Activated CD8-positive, alpha-beta T cell treated with anti-CD3 and anti-CD28 coated beads for 36 hours (primary cell): ENCODE data around the gene PMEPA1. TPM values are rescaled to one million over a fixed set of nuclear protein-coding genes. Genes with fewer than 3 reads are reported as not detected.

ENCODE experiments used
- ATAC-seq: fragments of 200-7000 bp; cut with Tn5 transposase; one replicate; pipeline ENCODE4 v1.10.0; 2021; ENCODE audit warnings: mild to moderate bottlenecking, moderate library complexity
- CTCF ChIA-PET: fragments of 350-600 bp; sonication (Branson Sonifier 250); formaldehyde crosslinking; loops from one replicate; lab custom pipeline; 2021; ENCODE audit warnings: antibody characterized with exemption; lab: Charles Lee
- POLR2A ChIA-PET: fragments of 350-600 bp; sonication (Branson Sonifier 250); formaldehyde crosslinking; loops from one replicate; lab custom pipeline; 2021; ENCODE audit warnings: antibody characterized with exemption; lab: Charles Lee
- DNase-seq: peaks from one replicate; pipeline ENCODE4 v3.0.0-alpha.2; 2020
- H3K27ac Mint-ChIP-seq: one replicate; pipeline ENCODE4 v1.8.0; 2021; ENCODE audit warnings: mild to moderate bottlenecking, mixed read lengths
- H3K27me3 Mint-ChIP-seq: one replicate; pipeline ENCODE4 v1.8.0; 2021; ENCODE audit warnings: mixed read lengths
- H3K36me3 Mint-ChIP-seq: one replicate; pipeline ENCODE4 v1.8.0; 2021; ENCODE audit warnings: low read depth, mixed read lengths
- H3K4me1 Mint-ChIP-seq: one replicate; pipeline ENCODE4 v1.8.0; 2021; ENCODE audit warnings: low read depth, mixed read lengths
- H3K4me3 Mint-ChIP-seq: one replicate; pipeline ENCODE4 v1.8.0; 2021; ENCODE audit warnings: mild to moderate bottlenecking, moderate library complexity, mixed read lengths
- H3K9me3 Mint-ChIP-seq: one replicate; pipeline ENCODE4 v1.8.0; 2021; ENCODE audit warnings: mixed read lengths
- CTCF ChIP-seq: fragments of 200-600 bp; IDR thresholded peaks from one replicate; pipeline ENCODE4 v1.8.0; 2022; ENCODE audit warnings: antibody characterized with exemption, mild to moderate bottlenecking
- intact Hi-C: fragments of 100-400 bp; cut with micrococcal nuclease; formaldehyde crosslinking; loops from one replicate; pipeline ENCODE4 v1.10.0; 2022
- total RNA-seq, 2 experiments: library from RNA; stranded (reverse); gene quantifications; one replicate each; pipeline ENCODE4 v1.2.3, GENCODE V29; 2021

Gene PMEPA1
- total RNA-seq, 2 experiments from 2014 or later = 1.7 to 2.0 TPM

- TF ChIP-seq CTCF = no peak
- H3K4me1 Mint-ChIP-seq = no peaks in the 10 kb centered on the region
- no peak overlapping the region for H3K27ac Mint-ChIP-seq
- intact Hi-C loops = no loop called here
- H3K4me3 Mint-ChIP-seq = no peak overlapping the region
- H3K9me3 Mint-ChIP-seq = no peaks in the 10 kb centered on the region
- H3K27me3 Mint-ChIP-seq = peaks cover 7% of the 10 kb centered on the region
- ATAC-seq = no peak
- no peak for DNase-seq
- ChIA-PET CTCF (interaction anchor here (0.6 kb wide), 1 partner anchor 107 kb away, joined by 3 read pairs; no protein-coding TSS in a partner anchor), POLR2A (no interaction called here)
- no peaks in the 10 kb centered on the region for H3K36me3 Mint-ChIP-seq
These were observed 18.0 kb upstream of the PMEPA1 start for GRCh38 chr20:57727863-57728262.

GRCh38 chr20:57725636-57726035 lies 15.8 kb upstream of the PMEPA1 start:
- ChIA-PET POLR2A (no interaction called here), CTCF (no interaction called here)
- no peak overlapping the region for H3K4me3 Mint-ChIP-seq
- intact Hi-C loops = no loop called here
- H3K9me3 Mint-ChIP-seq = no peaks in the 10 kb centered on the region
- H3K27ac Mint-ChIP-seq = no peak overlapping the region
- no peak for TF ChIP-seq CTCF
- ATAC-seq = no peak
- no peaks in the 10 kb centered on the region for H3K4me1 Mint-ChIP-seq
- no peaks in the 10 kb centered on the region for H3K36me3 Mint-ChIP-seq
- DNase-seq = no peak
- peaks cover 7% of the 10 kb centered on the region for H3K27me3 Mint-ChIP-seq

- Mint-ChIP-seq H3K4me1 (no peaks in the 10 kb centered on the region), H3K9me3 (no peaks in the 10 kb centered on the region), H3K27ac (no peak overlapping the region), H3K36me3 (no peaks in the 10 kb centered on the region), H3K27me3 (peaks cover 7% of the 10 kb centered on the region), H3K4me3 (no peak overlapping the region)
- no peak for ATAC-seq
- intact Hi-C loops = no loop called here
- ChIA-PET POLR2A (no interaction called here), CTCF (no interaction called here)
- no peak for TF ChIP-seq CTCF
- no peak for DNase-seq
These were observed 15.0 kb upstream of the PMEPA1 start for GRCh38 chr20:57724610-57725405.

GRCh38 chr20:57723816-57724215 lies 14.0 kb upstream of the PMEPA1 start:
- peaks cover 2% of the 10 kb centered on the region for H3K4me1 Mint-ChIP-seq
- ChIA-PET POLR2A (interaction anchor here (1.1 kb wide), 1 partner anchor 64 kb away, joined by 3 read pairs; no protein-coding TSS in a partner anchor), CTCF (no interaction called here)
- intact Hi-C loops = no loop called here
- H3K27ac Mint-ChIP-seq = no peak overlapping the region
- H3K4me3 Mint-ChIP-seq = no peak overlapping the region
- ATAC-seq = no peak
- H3K27me3 Mint-ChIP-seq = peaks cover 7% of the 10 kb centered on the region
- TF ChIP-seq CTCF = no peak
- DNase-seq = no peak
- H3K36me3 Mint-ChIP-seq = no peaks in the 10 kb centered on the region
- H3K9me3 Mint-ChIP-seq = no peaks in the 10 kb centered on the region

GRCh38 chr20:57719951-57720350 lies 10.1 kb upstream of the PMEPA1 start:
- ChIA-PET POLR2A (no interaction called here), CTCF (interaction anchor here (1.3 to 1.7 kb wide), 2 partner anchors 8 to 10 kb away, joined by 4 read pairs; partner anchors contain the start of gene PMEPA1)
- DNase-seq = no peak
- Mint-ChIP-seq H3K36me3 (no peaks in the 10 kb centered on the region), H3K4me1 (peaks cover 6% of the 10 kb centered on the region), H3K4me3 (no peak overlapping the region), H3K27ac (no peak overlapping the region), H3K27me3 (peaks cover 5% of the 10 kb centered on the region), H3K9me3 (no peaks in the 10 kb centered on the region)
- TF ChIP-seq CTCF = no peak
- no peak for ATAC-seq
- intact Hi-C loops = no loop called here
